Measurements from ENCODE around the gene ATP6V0A4.
"Not testable (repeated sequence)": the region's sequence is repeated elsewhere in the genome, so short reads cannot be mapped to it uniquely, and the experiment has no call there.

- not testable (repeated sequence) for TF ChIP-seq POLR2AphosphoS5 (IDR thresholded peaks at IDR 0.05; ENCODE audit: insufficient read depth in 1 of 2, low read depth in 1 of 2); CTCF (IDR thresholded peaks at IDR 0.05); POLR2A (IDR thresholded peaks at IDR 0.05)
These were observed 950 bp downstream of the ATP6V0A4 start for GRCh38 chr7:138797046-138797445.
